Measurements from ENCODE around the gene KCNJ4.

Gene KCNJ4
- total RNA-seq: 0 to 0.16 (median 0) reads per million in 18 experiments

- DNase-seq: no peak
Observed at GRCh38 chr22:38455076-38455529, at the start of gene KCNJ4. Gene KCNJ4 (minus strand): TSS chr22:38455199. CDS start chr22:38428132, 27,067 bp downstream.

- DNase-seq: no peak
Observed at GRCh38 chr22:38503021-38503420, 48.0 kb upstream of the KCNJ4 start.

GRCh38 chr22:38501797-38502672 lies 47.0 kb upstream of the KCNJ4 start:
- DNase-seq: no peak

- no peak for DNase-seq
Observed at GRCh38 chr22:38497869-38498268, 42.9 kb upstream of the KCNJ4 start.

GRCh38 chr22:38494939-38495338 lies 39.9 kb upstream of the KCNJ4 start:
- no peak for DNase-seq

- DNase-seq: no peak
Observed at GRCh38 chr22:38494498-38494897, 39.5 kb upstream of the KCNJ4 start.

GRCh38 chr22:38491707-38492348 lies 36.8 kb upstream of the KCNJ4 start:
- DNase-seq: no peak

GRCh38 chr22:38490915-38491314 lies 35.9 kb upstream of the KCNJ4 start:
- no peak for DNase-seq

GRCh38 chr22:38490475-38490874 lies 35.5 kb upstream of the KCNJ4 start:
- DNase-seq: no peak

GRCh38 chr22:38489561-38490145 lies 34.7 kb upstream of the KCNJ4 start:
- DNase-seq: no peak

GRCh38 chr22:38489142-38489541 lies 34.1 kb upstream of the KCNJ4 start:
- DNase-seq: no peak

GRCh38 chr22:38487946-38488345 lies 32.9 kb upstream of the KCNJ4 start:
- no peak for DNase-seq

- DNase-seq: no peak
Observed at GRCh38 chr22:38485783-38486182, 30.8 kb upstream of the KCNJ4 start.

GRCh38 chr22:38484244-38484643 lies 29.2 kb upstream of the KCNJ4 start:
- DNase-seq: no peak

GRCh38 chr22:38482662-38483308 lies 27.8 kb upstream of the KCNJ4 start:
- DNase-seq: no peak

GRCh38 chr22:38481871-38482332 lies 26.9 kb upstream of the KCNJ4 start:
- DNase-seq: no peak

- no peak for DNase-seq
Observed at GRCh38 chr22:38481162-38481870, 26.3 kb upstream of the KCNJ4 start.

- no peak for DNase-seq
Observed at GRCh38 chr22:38479096-38479837, 24.3 kb upstream of the KCNJ4 start.

GRCh38 chr22:38477585-38477984 lies 22.6 kb upstream of the KCNJ4 start:
- DNase-seq: no peak

GRCh38 chr22:38474003-38474607 lies 19.1 kb upstream of the KCNJ4 start:
- no peak for DNase-seq

GRCh38 chr22:38471237-38471636 lies 16.2 kb upstream of the KCNJ4 start:
- DNase-seq: no peak

Measured in inflammatory macrophage (primary cell).